Stimulated activated CD4-positive, alpha-beta T cell treated with anti-CD3 and anti-CD28 coated beads, TNF-alpha, amount 100 ng/mL, for 24 hours (primary cell): ENCODE measurements around the gene MACROD2.

Experiments used
- DNase-seq, 3 experiments: peaks; one replicate each; pipeline ENCODE4 v3.0.0-alpha.2; 2020; ENCODE audit warnings: low read depth in 3 of 3

The MACROD2 gene

GRCh38 chr20:16058268-16058667, 2063.0 kb downstream of the MACROD2 start:
- no peak for DNase-seq

GRCh38 chr20:16059841-16060240, 2064.5 kb downstream of the MACROD2 start:
- no peak for DNase-seq

DNA sequence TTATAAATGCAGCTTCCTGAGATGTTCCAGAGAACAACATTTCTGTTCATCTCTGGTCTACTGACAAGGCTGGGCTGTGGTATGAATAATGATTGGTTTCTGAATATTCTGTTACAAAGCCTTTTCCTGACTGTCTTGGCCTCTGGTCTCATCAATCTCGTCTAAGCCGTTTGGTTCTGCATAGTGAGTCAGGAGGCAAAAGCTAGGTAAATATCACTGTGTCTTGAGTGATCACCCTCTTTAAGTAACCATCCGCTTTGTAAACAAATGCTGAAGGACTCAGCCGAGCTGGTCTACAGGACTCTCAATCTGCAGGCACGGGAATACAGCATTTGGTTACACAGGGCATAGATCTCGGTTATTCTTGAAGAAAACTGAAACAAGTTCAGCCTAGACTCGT, 2066.0 kb downstream of the MACROD2 start:
- DNase-seq = no peak

DNA sequence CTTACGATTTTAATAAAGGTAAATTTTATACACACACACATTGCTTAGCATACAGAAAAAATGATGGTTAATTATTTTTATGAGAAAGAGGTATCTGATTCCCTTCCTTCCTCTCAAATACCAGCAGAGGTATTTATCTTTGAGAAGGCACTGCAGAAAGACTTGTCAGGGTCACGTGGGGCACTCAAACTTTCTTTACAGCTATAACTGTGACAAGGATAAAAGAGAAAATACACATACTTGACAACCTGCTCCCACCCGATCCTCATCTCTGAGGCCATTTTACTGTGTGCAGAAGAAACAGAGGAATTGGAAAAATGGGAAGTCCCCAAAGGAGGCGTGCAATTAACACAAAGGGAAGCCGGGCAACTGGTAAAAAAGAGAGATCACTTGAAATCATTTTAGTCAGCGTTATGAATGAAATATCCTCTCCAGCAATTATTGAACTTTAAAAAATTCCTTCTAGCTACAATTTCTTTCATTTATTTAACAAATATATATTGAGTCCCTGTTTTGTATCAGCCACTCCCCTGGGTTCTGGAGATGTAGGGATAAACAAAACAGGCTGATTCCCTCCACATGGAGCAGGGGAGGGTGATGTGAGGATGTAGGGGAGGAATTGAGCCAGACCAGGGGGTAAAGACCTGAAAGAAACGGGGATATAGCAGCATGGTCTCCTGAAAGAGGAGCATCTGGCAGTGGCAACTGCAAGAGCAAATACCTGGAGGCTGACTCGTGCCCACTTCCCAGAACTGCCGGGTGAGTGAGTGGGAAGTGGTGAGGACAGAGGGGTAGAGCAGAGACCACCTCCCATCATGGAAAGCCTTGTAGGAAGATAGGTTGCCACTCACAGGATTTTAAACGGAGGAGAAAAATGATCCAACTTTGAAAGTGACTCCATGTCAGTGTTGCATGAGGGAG, 2067.6 kb downstream of the MACROD2 start:
- no peak for DNase-seq

- no peak for DNase-seq
Measured at GRCh38 chr20:16063881-16064280, 2068.6 kb downstream of the MACROD2 start.

- DNase-seq = no peak
Measured at GRCh38 chr20:16064989-16065707, 2069.8 kb downstream of the MACROD2 start.

DNA sequence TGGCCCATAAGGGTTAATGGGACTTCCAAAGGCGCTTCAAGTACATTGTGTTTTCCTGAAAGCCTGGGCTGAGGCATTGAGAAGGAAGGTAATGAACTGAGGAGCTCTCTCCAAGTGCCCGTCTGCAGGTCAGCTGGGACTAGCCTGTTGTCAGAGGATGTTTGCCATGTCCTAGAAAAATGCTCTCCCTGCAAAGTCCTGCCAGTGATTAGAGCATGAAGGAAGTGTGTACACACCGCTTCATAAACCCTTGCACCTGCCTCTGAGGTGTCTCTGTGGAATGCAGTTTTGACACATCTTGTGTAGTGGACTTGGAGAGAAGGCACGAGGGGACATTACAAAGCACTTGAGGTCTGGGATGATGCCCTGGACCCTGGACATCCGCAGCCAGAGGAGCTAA, 2071.3 kb downstream of the MACROD2 start:
- no peak for DNase-seq

DNA sequence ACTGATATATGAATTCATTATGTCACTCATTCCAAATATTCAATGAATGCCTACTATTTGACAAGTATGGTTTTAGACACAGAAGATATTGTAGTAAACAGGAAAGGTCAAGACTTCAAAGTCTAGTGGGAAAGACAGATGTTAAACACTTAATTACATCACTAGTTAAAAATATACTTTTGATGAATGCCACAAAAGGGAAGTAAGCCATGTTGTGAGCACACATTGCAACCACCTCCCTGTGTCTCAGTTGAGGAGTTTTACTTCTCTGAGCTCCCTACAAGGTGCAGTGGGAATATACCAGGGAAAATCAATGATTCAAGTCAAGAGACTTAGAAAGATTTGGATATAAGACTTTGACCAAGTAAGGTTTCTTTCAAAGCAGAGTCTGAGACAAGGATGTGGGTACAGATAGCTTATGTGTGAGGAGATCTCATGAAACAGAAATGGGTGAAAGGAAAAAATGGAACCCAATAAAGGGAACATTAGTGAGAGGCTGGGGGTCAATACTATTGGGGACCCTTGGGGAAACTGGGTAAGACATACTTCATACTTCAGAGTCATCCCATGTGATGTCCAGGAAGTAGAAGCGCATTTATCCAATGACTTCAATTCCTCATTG, 2074.2 kb downstream of the MACROD2 start:
- DNase-seq = no peak

GRCh38 chr20:16072220-16072619, 2076.9 kb downstream of the MACROD2 start:
- DNase-seq = no peak

GRCh38 chr20:16078172-16078898, 2083.0 kb downstream of the MACROD2 start:
- DNase-seq = no peak

- DNase-seq = no peak
Measured at GRCh38 chr20:16081421-16081820, 2086.1 kb downstream of the MACROD2 start.

GRCh38 chr20:16082051-16082550, 2086.8 kb downstream of the MACROD2 start:
- no peak for DNase-seq

DNA sequence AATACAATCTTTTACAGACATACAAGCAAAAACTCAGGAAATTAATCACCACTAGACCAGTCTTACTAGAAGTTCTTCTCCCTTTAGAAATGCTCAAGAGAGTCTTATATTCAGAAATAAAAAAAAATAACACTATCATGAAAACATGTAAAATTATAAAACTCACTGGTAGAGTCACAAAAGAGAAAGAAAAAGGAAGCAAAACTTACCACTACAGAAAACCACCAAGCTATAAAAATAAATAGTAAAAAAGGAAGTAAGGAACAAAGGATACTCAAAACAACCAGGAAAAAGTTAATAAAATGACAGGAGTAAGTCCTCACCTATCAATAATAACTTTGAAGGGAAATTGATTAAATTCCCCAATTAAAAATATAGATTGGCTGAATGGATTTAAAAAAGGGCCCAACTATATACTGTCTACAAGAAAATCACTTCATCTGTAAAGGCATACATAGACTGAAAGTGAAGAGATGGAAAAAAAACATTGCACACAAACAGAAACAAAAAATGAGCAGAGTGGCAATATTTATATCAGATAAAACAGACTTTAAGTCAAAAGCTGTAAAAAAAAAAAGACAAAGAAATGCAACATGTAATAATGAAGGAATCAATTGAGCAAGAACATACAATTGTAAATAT, 2088.4 kb downstream of the MACROD2 start:
- DNase-seq = no peak

GRCh38 chr20:16095226-16095625, 2099.9 kb downstream of the MACROD2 start:
- DNase-seq = no peak

GRCh38 chr20:16096756-16097326, 2101.5 kb downstream of the MACROD2 start:
- DNase-seq = no peak

DNA sequence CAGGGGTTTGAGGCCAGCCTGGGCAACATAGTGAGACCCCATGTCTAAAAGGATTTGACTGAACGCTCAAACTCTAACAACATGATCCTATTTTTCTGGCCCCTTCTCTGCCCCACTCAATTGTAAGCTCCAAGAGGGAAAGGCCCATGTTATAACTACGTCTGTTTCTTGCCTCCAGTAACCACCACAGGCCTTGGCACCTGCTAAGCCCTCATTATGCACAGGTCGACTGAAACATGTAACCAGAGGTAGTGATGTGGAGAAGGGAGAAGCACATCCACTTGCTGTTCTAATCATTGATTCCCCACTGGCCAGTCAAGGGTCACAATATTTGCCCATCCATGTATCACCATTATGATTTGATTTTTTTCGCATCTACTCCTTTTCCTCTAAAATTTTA, 2102.5 kb downstream of the MACROD2 start:
- no peak for DNase-seq

DNA sequence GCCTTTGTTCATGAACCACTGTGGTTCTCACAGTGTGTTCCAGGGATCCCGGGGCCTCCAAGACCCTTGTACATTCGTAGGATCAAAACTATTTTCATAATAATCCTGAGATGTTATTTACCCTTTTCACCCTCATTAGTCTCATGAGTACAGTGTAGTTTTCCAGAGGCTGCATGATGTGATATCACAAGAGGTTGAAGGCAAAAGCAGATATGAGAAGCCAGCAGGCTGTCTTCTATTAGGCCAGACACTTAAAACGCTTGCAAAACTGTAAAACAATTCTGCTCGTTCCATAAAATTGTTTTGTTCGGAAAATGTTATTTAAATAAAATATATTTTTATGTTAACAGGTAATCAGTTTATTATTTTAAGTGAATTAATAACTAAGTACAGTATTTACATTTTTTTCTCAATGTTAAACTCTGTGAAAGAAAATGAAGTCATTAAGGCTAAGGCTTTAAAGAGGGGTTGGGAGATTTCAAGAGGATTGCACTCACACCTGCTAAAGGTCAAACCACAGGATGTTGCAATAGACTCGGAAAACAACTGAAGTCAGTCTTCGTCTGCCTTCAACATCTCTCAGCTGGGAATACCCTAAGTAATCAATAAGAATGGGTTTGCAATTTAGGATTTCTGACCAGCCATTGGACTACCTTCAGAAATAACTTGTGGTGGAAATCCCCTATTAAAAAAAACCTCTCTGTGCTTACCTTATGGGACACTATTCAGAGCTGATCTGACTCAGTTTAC, 2103.7 kb downstream of the MACROD2 start:
- DNase-seq = no peak

GRCh38 chr20:16100111-16100510, 2104.8 kb downstream of the MACROD2 start:
- DNase-seq = no peak

GRCh38 chr20:16100767-16101166, 2105.5 kb downstream of the MACROD2 start:
- DNase-seq = no peak
